GM20000 (cell line): ENCODE measurements around the gene PLA2G3.
"Not testable (repeated sequence)": the region's sequence is repeated elsewhere in the genome, so short reads cannot be mapped to it uniquely, and the experiment has no call there.

Experiments used
- DNase-seq: peaks from one replicate; pipeline ENCODE4 v3.0.0; 2012; ENCODE audit warnings: low spot score
- TF ChIP-seq, protein P1 (sequence below): IDR thresholded peaks from 2 replicates; pipeline ENCODE4 v1.5.1; 2012; ENCODE audit warnings: mild to moderate bottlenecking, control low read depth; ENCODE audit errors: extremely low read depth, missing control alignments

PLA2G3 gene

DNA sequence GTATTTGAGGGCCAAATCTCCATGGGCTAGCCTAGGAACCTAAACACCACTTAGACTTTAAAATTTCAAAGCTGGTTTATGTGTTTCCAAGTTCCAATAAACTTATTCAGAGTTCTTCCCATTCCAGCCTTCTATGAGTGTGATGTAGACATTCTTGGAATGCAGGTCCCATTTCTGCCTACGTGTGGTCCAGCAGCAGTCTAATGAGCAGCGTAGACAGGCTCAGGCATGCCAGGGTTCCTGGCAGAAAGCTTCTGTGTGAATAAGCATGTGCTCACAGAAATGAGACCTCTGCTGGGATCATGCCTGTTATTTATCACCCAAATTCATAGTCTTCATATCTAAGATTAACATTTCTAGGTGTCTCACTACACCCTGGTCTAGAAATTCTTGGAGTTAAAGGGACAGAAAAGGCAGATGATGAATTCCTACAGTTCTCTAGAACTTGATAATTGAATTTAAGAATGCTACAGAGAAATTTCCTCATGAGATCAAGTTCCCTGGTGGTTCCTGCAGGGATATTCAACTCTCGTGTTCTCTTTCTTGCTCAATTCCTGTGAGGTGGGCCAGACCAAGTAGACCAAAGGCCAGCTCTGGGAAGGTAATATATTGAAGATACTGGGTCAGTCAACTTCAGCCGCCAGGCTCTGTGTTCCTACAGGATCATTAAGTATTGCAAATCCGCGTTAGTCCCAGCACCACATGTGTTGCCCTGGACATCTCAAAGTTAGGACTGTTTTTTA, 37.3 kb upstream of the PLA2G3 start:
- TF ChIP-seq, protein P1, sequence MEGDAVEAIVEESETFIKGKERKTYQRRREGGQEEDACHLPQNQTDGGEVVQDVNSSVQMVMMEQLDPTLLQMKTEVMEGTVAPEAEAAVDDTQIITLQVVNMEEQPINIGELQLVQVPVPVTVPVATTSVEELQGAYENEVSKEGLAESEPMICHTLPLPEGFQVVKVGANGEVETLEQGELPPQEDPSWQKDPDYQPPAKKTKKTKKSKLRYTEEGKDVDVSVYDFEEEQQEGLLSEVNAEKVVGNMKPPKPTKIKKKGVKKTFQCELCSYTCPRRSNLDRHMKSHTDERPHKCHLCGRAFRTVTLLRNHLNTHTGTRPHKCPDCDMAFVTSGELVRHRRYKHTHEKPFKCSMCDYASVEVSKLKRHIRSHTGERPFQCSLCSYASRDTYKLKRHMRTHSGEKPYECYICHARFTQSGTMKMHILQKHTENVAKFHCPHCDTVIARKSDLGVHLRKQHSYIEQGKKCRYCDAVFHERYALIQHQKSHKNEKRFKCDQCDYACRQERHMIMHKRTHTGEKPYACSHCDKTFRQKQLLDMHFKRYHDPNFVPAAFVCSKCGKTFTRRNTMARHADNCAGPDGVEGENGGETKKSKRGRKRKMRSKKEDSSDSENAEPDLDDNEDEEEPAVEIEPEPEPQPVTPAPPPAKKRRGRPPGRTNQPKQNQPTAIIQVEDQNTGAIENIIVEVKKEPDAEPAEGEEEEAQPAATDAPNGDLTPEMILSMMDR = no peak
- no peak for DNase-seq

DNA sequence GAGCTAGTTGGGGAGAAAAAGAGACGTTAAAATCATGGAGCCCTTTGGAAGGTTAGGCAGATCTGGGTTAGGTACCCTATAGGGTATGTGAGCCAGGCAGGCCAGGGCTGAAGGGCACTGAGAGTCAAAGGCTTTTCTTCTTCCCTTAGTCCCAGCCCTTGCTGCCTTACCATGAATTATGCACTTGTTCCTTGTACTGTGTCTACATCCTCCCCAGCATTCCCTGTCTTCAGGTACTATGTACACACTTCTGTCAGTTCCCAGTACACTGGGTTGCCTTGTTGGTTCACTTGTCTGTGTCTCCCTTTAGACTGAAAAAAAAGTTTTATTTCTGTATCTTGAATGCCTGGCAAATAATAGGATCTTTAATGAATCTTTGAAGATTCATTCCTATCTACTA, 36.6 kb upstream of the PLA2G3 start:
- TF ChIP-seq, protein P1 = no peak
- DNase-seq = no peak

DNA sequence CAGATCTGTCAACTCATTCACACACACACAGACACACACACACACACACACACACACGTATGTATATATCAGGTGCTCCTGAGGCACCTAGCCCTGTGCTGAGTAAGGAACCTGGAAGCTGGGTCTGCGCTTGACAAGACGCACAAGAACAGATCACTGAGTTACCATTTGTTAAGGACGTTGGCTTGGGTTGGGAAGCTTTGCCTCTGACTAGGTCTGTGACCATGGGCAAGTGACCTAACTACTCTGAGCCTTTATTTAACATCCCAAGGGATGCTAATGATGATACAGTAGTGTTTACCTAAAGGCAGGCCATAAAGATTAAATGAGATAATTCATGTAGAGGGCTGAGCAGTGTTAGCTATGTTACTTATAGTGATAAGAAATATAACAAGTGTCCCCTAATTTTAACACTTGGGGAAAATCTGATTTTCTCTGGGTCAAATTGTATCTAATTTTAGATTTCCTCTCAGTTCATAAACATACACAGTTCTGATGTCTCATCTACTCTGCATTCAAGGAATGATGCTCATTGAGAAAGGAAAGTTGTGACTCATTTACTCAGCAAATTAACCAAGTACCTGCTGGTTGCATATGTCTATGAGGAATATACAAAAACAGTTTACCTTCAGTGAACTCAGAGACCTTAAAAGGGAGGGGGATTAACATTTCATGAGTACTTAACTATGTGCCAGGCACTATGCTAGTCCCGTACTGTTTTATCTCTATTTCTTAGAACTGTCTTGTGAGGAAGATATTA, 33.3 kb upstream of the PLA2G3 start:
- no peak for DNase-seq

DNA sequence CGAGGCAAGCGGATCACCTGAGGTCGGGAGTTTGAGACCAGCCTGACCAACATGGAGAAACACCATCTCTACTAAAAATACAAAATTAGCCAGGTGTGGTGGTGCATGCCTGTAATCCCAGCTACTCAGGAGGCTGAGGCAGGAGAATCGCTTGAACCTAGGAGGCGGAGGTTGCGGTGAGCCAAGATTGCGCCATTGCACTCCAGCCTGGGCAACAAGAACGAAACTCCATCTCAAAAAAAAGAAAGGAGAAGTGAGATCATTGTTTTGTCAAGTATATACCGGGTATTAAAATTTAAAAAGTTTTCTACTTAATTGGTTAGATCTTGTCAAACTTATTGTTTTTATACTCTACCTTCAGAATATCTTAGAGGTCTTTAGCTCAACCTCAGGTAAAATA, 31.4 kb upstream of the PLA2G3 start:
- not testable (repeated sequence) for DNase-seq

More for the DNA sequence above, 33.3 kb upstream of the PLA2G3 start:
- TF ChIP-seq, protein P1 = no peak

DNA sequence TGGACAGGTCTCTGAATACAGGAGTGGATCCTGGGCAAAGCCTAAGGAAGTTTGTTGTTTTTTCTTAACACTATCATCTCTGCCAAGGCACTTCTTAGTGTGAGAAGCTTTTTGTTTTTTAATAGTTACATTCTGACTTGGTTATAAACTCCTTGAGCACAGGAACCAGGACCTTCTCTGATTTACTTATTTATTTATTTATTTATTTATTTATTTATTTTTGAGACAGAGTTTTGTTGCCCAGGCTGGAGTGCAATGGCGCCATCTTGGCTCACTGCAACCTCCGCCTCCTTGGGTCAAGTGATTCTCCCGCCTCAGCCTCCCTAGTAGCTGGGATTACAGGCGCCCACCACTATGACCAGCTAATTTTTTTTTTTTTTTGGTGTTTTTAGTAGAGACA, 30.7 kb upstream of the PLA2G3 start:
- DNase-seq = no peak
- TF ChIP-seq, protein P1 = no peak

DNA sequence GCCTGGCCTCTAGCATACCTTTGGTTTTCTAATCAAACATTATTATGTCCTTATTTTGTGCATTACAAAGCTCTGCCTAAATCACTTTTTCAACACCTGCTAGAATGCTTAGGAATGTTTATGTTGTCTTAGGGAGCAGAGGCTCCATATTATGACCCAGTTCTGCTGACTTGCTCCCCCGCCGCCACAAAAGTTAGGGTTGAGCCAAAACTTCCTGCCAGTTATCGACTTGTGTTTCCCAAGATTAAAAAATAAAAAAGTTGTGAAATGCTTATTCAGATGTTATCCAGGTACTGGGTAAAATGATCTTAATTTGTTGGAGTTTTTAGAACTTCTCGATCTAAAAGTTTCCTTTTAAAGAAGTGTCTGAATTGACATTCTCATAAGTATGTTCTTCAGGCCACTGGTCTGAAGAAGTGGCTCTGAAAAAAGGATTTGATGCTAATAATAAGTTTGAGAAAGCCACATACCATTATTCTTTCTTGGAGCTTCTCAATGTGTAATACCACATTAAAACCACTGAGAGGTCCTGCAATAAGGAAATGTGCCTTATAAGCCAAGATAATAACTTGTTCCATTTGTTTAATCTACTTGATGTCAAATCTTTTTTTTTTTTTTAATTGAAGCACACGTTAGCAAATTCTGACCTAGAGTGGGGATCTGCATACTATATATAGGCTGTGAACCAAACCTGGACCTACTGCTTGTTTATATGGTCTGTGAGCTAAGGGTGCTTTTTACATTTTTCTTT, 21.9 kb upstream of the PLA2G3 start:
- TF ChIP-seq, protein P1 = no peak

DNA sequence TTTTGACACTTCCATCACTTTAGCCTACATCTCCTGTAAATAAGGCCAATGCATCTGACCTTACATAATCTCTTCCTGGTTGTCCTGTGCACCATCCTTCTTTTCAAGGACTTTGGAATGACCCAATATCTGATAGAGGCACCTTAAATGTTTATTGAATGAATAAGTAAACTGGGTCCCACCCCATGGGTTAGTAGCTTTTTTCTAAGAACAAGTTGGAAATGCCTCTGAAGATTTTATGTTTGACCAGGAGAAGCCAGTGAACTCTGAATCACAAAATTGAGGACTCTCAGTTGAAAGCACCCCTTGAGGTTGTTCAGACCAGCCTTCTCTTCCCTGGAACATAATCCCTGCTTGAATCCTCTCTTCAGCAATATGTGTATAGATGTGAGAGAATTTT, 21.1 kb upstream of the PLA2G3 start:
- TF ChIP-seq, protein P1 = no peak
- DNase-seq = no peak

More for the DNA sequence above, 21.9 kb upstream of the PLA2G3 start:
- no peak for DNase-seq
